ENCODE data around the gene MILR1. TPM values are rescaled to one million over a fixed set of nuclear protein-coding genes. Genes with fewer than 3 reads are reported as not detected.

The MILR1 gene
- total RNA-seq, 1 donor from 2014 or later = 1.9 TPM

DNA sequence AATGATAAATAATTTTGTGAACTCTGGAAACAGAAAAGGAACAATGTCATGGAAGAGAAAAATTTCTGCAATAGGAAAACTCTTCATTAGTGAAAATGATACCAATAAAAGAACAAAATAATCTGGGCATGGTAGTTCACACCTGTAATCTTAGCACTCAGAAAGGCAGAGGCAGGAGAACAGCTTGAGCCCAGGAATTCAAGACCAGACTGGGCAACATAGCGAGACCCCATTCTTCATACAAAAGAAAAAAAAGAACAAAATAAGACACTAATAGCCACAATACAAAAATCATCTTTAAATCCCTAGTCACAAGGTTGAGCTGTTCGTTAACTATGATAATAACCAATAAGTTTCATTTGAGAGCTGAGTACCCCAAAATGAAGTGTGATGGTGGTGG is 39.4 kb downstream of the MILR1 start:
- Histone ChIP-seq H2AFZ (ENCODE audit: low read depth, low read length) (no peak overlapping the region), H3K27me3 (ENCODE audit: insufficient read depth, low read length) (no peaks in the 10 kb centered on the region), H3K79me2 (ENCODE audit: insufficient read depth, low read length) (no peaks in the 10 kb centered on the region), H4K20me1 (ENCODE audit: insufficient read depth, low read length) (no peaks in the 10 kb centered on the region), H3K4me3 (ENCODE audit: insufficient read depth, low read depth, low read length) (no peak overlapping the region), H3K27ac (ENCODE audit: low read depth, low read length) (no peak overlapping the region), H3K9ac (ENCODE audit: low read length) (no peak overlapping the region), H3K4me2 (ENCODE audit: low read length) (no peak overlapping the region), H3K36me3 (ENCODE audit: insufficient read depth, low read length) (peaks cover 13% of the 10 kb centered on the region), H3K9me3 (ENCODE audit: insufficient read depth, low read depth, low read length) (no peaks in the 10 kb centered on the region), H3K4me1 (ENCODE audit: insufficient read depth, low read length) (no peaks in the 10 kb centered on the region)
- no peak overlapping the region for H3K4me3 Mint-ChIP-seq (ENCODE audit: unreplicated experiment)
- no peak for FAIRE-seq
- peaks cover 6% of the 10 kb centered on the region for H3K4me1 Mint-ChIP-seq (ENCODE audit: low read depth, unreplicated experiment)
- peaks cover 15% of the 10 kb centered on the region for H3K36me3 Mint-ChIP-seq (ENCODE audit: low read depth, unreplicated experiment)
- no peaks in the 10 kb centered on the region for H3K9me3 Mint-ChIP-seq (ENCODE audit: unreplicated experiment)
- no peak for TF ChIP-seq EZH2 (IDR thresholded peaks at IDR 0.05; ENCODE audit: insufficient read depth, low read length)
- TF ChIP-seq, protein P1, sequence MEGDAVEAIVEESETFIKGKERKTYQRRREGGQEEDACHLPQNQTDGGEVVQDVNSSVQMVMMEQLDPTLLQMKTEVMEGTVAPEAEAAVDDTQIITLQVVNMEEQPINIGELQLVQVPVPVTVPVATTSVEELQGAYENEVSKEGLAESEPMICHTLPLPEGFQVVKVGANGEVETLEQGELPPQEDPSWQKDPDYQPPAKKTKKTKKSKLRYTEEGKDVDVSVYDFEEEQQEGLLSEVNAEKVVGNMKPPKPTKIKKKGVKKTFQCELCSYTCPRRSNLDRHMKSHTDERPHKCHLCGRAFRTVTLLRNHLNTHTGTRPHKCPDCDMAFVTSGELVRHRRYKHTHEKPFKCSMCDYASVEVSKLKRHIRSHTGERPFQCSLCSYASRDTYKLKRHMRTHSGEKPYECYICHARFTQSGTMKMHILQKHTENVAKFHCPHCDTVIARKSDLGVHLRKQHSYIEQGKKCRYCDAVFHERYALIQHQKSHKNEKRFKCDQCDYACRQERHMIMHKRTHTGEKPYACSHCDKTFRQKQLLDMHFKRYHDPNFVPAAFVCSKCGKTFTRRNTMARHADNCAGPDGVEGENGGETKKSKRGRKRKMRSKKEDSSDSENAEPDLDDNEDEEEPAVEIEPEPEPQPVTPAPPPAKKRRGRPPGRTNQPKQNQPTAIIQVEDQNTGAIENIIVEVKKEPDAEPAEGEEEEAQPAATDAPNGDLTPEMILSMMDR (IDR thresholded peaks at IDR 0.05; ENCODE audit: insufficient read depth, low read depth, low read length) = no peak
- no peaks in the 10 kb centered on the region for H3K27me3 Mint-ChIP-seq (ENCODE audit: low read depth, unreplicated experiment)
- no peak overlapping the region for H3K27ac Mint-ChIP-seq (ENCODE audit: unreplicated experiment)
- DNase-seq (ENCODE audit: low read depth) = no peak

DNA sequence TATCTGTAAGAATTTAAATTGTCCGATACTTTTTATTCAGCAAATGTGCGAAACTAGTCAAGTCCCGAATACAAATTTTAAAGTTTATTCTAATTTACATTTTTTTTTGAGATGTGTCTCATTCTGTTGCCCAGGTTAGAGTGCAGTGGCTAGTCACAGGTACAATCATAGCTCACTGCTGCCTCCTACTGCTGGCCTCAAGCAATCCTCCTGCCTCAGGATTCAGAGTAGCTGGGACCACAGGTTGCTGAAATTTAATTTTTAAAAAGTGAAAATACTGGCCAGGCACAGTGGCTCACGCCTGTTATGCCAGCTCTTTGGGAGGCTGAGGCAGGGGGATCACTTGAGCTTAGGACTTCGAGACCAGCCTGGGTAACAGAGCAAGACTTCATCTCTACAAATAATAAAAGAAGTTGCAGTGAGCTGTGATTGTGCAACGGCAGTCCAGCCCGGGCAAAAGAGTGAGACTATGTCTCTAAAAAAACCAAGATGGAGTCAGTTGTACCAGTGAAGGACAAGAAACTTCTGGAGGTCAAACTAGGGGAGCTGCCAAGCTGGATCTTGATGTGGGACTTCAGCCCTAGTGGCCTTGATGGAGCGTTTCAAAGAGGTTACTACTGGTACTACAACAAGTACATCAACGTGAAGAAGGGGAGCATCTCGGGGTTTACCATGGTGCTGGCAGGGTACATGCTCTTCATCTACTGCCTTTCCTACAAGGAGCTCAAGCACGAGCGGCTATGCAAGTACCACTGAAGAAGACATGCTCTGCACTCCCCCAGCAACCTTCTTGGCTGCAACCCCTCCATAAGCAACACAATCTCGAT is 42.3 kb downstream of the MILR1 start:
- H2AFZ ChIP-seq (ENCODE audit: low read depth, low read length) = no peak overlapping the region
- Mint-ChIP-seq H3K36me3 (ENCODE audit: low read depth, unreplicated experiment) (peaks cover 10% of the 10 kb centered on the region), H3K4me3 (ENCODE audit: unreplicated experiment) (no peak overlapping the region), H3K27ac (ENCODE audit: unreplicated experiment) (no peak overlapping the region), H3K4me1 (ENCODE audit: low read depth, unreplicated experiment) (peaks cover 13% of the 10 kb centered on the region), H3K27me3 (ENCODE audit: low read depth, unreplicated experiment) (no peaks in the 10 kb centered on the region), H3K9me3 (ENCODE audit: unreplicated experiment) (no peaks in the 10 kb centered on the region)
- H3K9me3 ChIP-seq (ENCODE audit: insufficient read depth, low read depth, low read length) = no peaks in the 10 kb centered on the region
- H3K9ac ChIP-seq (ENCODE audit: low read length) = no peak overlapping the region
- peaks cover 21% of the 10 kb centered on the region for H3K79me2 ChIP-seq (ENCODE audit: insufficient read depth, low read length)
- H3K36me3 ChIP-seq (ENCODE audit: insufficient read depth, low read length) = peaks cover 13% of the 10 kb centered on the region
- DNase-seq (ENCODE audit: low read depth) = no peak
- H3K27ac ChIP-seq (ENCODE audit: low read depth, low read length) = no peak overlapping the region
- peaks cover 4% of the 10 kb centered on the region for H3K4me1 ChIP-seq (ENCODE audit: insufficient read depth, low read length)
- no peaks in the 10 kb centered on the region for H3K27me3 ChIP-seq (ENCODE audit: insufficient read depth, low read length)
- H3K4me3 ChIP-seq (ENCODE audit: insufficient read depth, low read depth, low read length) = no peak overlapping the region
- peaks cover 8% of the 10 kb centered on the region for H4K20me1 ChIP-seq (ENCODE audit: insufficient read depth, low read length)
- no peak for FAIRE-seq
- TF ChIP-seq, protein P1 (IDR thresholded peaks at IDR 0.05; ENCODE audit: insufficient read depth, low read depth, low read length) = peak; percentile 52
- TF ChIP-seq EZH2 (IDR thresholded peaks at IDR 0.05; ENCODE audit: insufficient read depth, low read length) = no peak
- no peak overlapping the region for H3K4me2 ChIP-seq (ENCODE audit: low read length)

- TF ChIP-seq, protein P1 (IDR thresholded peaks at IDR 0.05; ENCODE audit: insufficient read depth, low read depth, low read length) = no peak
- no peak for TF ChIP-seq EZH2 (IDR thresholded peaks at IDR 0.05; ENCODE audit: insufficient read depth, low read length)
- Histone ChIP-seq H3K36me3 (ENCODE audit: insufficient read depth, low read length) (peaks cover 13% of the 10 kb centered on the region), H3K4me3 (ENCODE audit: insufficient read depth, low read depth, low read length) (no peak overlapping the region), H4K20me1 (ENCODE audit: insufficient read depth, low read length) (peaks cover 8% of the 10 kb centered on the region), H3K79me2 (ENCODE audit: insufficient read depth, low read length) (peaks cover 26% of the 10 kb centered on the region), H3K9me3 (ENCODE audit: insufficient read depth, low read depth, low read length) (no peaks in the 10 kb centered on the region), H3K9ac (ENCODE audit: low read length) (no peak overlapping the region), H3K27me3 (ENCODE audit: insufficient read depth, low read length) (no peaks in the 10 kb centered on the region), H3K4me2 (ENCODE audit: low read length) (no peak overlapping the region), H2AFZ (ENCODE audit: low read depth, low read length) (no peak overlapping the region), H3K4me1 (ENCODE audit: insufficient read depth, low read length) (peaks cover 4% of the 10 kb centered on the region), H3K27ac (ENCODE audit: low read depth, low read length) (no peak overlapping the region)
- Mint-ChIP-seq H3K9me3 (ENCODE audit: unreplicated experiment) (no peaks in the 10 kb centered on the region), H3K27me3 (ENCODE audit: low read depth, unreplicated experiment) (no peaks in the 10 kb centered on the region), H3K36me3 (ENCODE audit: low read depth, unreplicated experiment) (peaks cover 10% of the 10 kb centered on the region), H3K27ac (ENCODE audit: unreplicated experiment) (peak overlapping the region; percentile 82), H3K4me1 (ENCODE audit: low read depth, unreplicated experiment) (peaks cover 13% of the 10 kb centered on the region), H3K4me3 (ENCODE audit: unreplicated experiment) (no peak overlapping the region)
- DNase-seq (ENCODE audit: low read depth) (no peak), FAIRE-seq (no peak)
These were observed 43.1 kb downstream of the MILR1 start for GRCh38 chr17:64491994-64492393.
